Aorta (tissue), 5 donors: ENCODE results near the gene NFIX. TPM values are rescaled to one million over a fixed set of nuclear protein-coding genes. Genes with fewer than 3 reads are reported as not detected.

Experiments used
- ATAC-seq: fragments of 200-7000 bp; cut with Tn5 transposase; one replicate; pipeline ENCODE4 v1.9.1; 2022; ENCODE audit warnings: moderate library complexity; ENCODE audit not compliant: low FRiP score
- DNase-seq, 2 donors: peaks; one replicate each; pipeline ENCODE4 v3.0.0-alpha.2; 2020
- H3K27ac ChIP-seq, 2 donors: one replicate each; pipeline ENCODE4 v1.5.1; 2013; ENCODE audit warnings: low read length in 2 of 2, mild to moderate bottlenecking in 2 of 2, moderate library complexity in 2 of 2, control low read depth in 1 of 2, inconsistent platforms in 1 of 2, low read depth in 1 of 2
- H3K27me3 ChIP-seq, 2 donors: one replicate each; pipeline ENCODE4 v1.6.1; 2013; ENCODE audit warnings: control low read depth in 1 of 2, low read length in 1 of 2, mild to moderate bottlenecking in 1 of 2, moderate library complexity in 1 of 2; ENCODE audit not compliant: insufficient read depth in 2 of 2, control insufficient read depth in 1 of 2
- H3K36me3 ChIP-seq, 2 donors: one replicate each; pipeline ENCODE4 v1.6.1; 2013; ENCODE audit warnings: control low read depth in 1 of 2, low read length in 1 of 2, mild to moderate bottlenecking in 1 of 2; ENCODE audit not compliant: insufficient read depth in 2 of 2, control insufficient read depth in 1 of 2
- H3K4me1 ChIP-seq, 2 donors: one replicate each; pipeline ENCODE4 v1.6.1; 2013; ENCODE audit warnings: low read length in 2 of 2, control low read depth in 1 of 2, mild to moderate bottlenecking in 1 of 2, moderate library complexity in 1 of 2; ENCODE audit not compliant: insufficient read depth in 2 of 2, control insufficient read depth in 1 of 2
- H3K4me3 ChIP-seq, 2 donors: one replicate each; pipeline ENCODE4 v1.5.1; 2013; ENCODE audit warnings: low read length in 2 of 2, control low read depth in 1 of 2, mild to moderate bottlenecking in 1 of 2
- H3K9me3 ChIP-seq: one replicate; pipeline ENCODE4 v1.6.1; 2013; ENCODE audit warnings: mild to moderate bottlenecking, low read length; ENCODE audit not compliant: control insufficient read depth
- WGBS, 2 donors: extraction: QIAGEN DNeasy Blood & Tissue Kit; methylation state at CpG; one replicate each; pipeline ENCODE4 v1.1.7; 2013; 5-methylcytosine and 5-hydroxymethylcytosine counted together
- intact Hi-C, 2 donors: fragments of 100-400 bp; cut with DNase I; formaldehyde crosslinking; loops; one replicate each; pipeline versions ENCODE4 v1.14.2 to v1.15.0; 2022
- polyA plus RNA-seq, 2 donors: library from polyadenylated mRNA; stranded (reverse); fragments of 200-250 nt; gene quantifications; one replicate each; pipeline ENCODE4 v1.2.3, GENCODE V29; 2013
- total RNA-seq, 2 donors: library from RNA; stranded (reverse); fragmentation: NEBNext Ultra II Directional; extraction: Animal tissue kit (Norgen Biotek cat#: 25700); gene quantifications; one replicate each; pipeline ENCODE4 v1.2.1, GENCODE V29; 2021
- donor health status: healthy with polysubstance abuse.
- donor health status: Bipolar disorder and iron deficiency.
- donor health status: DM: no; HTN: no; CAD: no.
- donor health status: DM: no; HTN: no; CAD: no.
- donor health status: DM: yes; HTN: yes; CAD: no.

NFIX gene
- total and polyA plus RNA-seq, 4 donors: 45.5 to 327 (median 117) TPM

- no peaks in the 10 kb centered on the region for H3K36me3 ChIP-seq
- intact Hi-C loops: loop anchor here in 1 of 2 donors (2.0 kb wide), 1 partner anchor 17 kb away; no protein-coding TSS in a partner anchor
- peak overlapping the region; percentile 87 to 90 for H3K27ac ChIP-seq
- H3K4me1 ChIP-seq: no peaks in the 10 kb centered on the region
- no peak for DNase-seq
- ATAC-seq: no peak
- H3K27me3 ChIP-seq: no peaks in the 10 kb centered on the region
- no peaks in the 10 kb centered on the region for H3K9me3 ChIP-seq
- H3K4me3 ChIP-seq: peak overlapping the region; percentile 40 to 56
- 12 to 17% methylated on average over 20 of the region's 20 CpGs for WGBS, 2 donors
Measured at GRCh38 chr19:13013649-13014048, 18.4 kb downstream of the NFIX start.

DNA sequence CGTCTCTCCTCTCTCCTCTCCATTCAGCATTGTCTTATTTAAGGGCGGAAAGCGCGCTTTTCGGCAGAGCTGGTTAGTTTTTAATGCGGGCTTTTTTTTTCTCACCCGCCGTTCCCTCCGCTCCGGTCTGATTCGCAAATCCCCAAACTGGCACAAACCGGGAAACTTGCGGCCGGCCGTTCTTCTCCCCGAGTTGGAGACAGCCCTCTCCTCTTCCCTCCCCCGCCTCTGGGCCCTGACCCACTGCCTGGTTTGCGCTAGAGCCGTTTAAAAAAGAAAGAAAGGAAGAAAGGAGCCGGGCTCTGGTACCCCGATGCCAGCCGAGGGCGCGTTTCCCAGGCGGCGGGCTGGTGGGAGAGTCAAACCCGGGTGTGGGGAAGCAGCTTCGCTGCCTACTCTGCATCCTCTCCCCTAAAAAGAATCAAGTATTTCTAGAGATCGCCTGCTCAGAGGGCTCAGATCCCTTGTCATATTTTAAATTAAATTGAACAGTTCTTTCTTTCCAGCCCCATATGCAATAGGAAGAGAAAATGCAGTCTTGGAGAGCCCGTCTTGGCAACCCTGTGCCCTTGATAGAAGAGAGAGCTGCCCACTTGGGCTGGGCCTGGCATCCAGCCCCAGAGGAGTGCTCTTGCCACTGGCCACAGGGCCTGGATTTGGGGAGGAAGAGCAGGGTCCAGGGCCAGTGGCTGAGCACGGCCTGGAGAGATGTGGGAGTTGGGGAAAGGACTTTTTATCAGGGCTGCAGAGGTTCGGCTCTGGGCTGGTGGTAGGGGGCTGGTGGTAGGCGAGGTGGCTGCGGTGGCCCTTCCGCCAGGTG is 19.0 kb downstream of the NFIX start:
- intact Hi-C loops: loop anchor here in 1 of 2 donors (2.0 kb wide), 1 partner anchor 18 kb away; no protein-coding TSS in a partner anchor
- H3K9me3 ChIP-seq: no peaks in the 10 kb centered on the region
- no peaks in the 10 kb centered on the region for H3K27me3 ChIP-seq
- H3K36me3 ChIP-seq: no peaks in the 10 kb centered on the region
- WGBS, 2 donors: 8 to 9% methylated on average over 35 of the region's 35 CpGs
- peak overlapping the region; percentile 87 to 90 for H3K27ac ChIP-seq
- DNase-seq (no peak), ATAC-seq (no peak)
- no peaks in the 10 kb centered on the region for H3K4me1 ChIP-seq
- peak overlapping the region; percentile 40 to 56 for H3K4me3 ChIP-seq

GRCh38 chr19:13014921-13015280 is 19.6 kb downstream of the NFIX start:
- Histone ChIP-seq H3K9me3 (no peaks in the 10 kb centered on the region), H3K36me3 (no peaks in the 10 kb centered on the region), H3K4me3 (no peak overlapping the region), H3K4me1 (peaks cover 0 to 1% of the 10 kb centered on the region in 2 donors), H3K27me3 (no peaks in the 10 kb centered on the region), H3K27ac (peak overlapping the region; percentile 90 to 91)
- 32 to 43% methylated on average over 4 of the region's 4 CpGs for WGBS, 2 donors
- intact Hi-C loops: loop anchor here in 1 of 2 donors (2.0 kb wide), 1 partner anchor 18 kb away; no protein-coding TSS in a partner anchor
- no peak for ATAC-seq
- DNase-seq: no peak

GRCh38 chr19:13015361-13016223 is 20.3 kb downstream of the NFIX start:
- Histone ChIP-seq H3K27me3 (no peaks in the 10 kb centered on the region), H3K9me3 (no peaks in the 10 kb centered on the region), H3K36me3 (no peaks in the 10 kb centered on the region), H3K4me1 (peaks cover 2 to 5% of the 10 kb centered on the region in 2 donors), H3K27ac (peak overlapping the region; percentile 85 to 91), H3K4me3 (no peak overlapping the region)
- ATAC-seq: no peak
- WGBS, 2 donors: 35 to 40% methylated on average over 12 of the region's 12 CpGs
- DNase-seq: no peak
- intact Hi-C loops: loop anchor here in 1 of 2 donors (2.0 kb wide), 1 partner anchor 19 kb away; no protein-coding TSS in a partner anchor

GRCh38 chr19:13016245-13016627 is 21.0 kb downstream of the NFIX start:
- H3K4me1 ChIP-seq: peaks cover 5 to 6% of the 10 kb centered on the region in 2 donors
- DNase-seq: no peak
- no peaks in the 10 kb centered on the region for H3K36me3 ChIP-seq
- peak overlapping the region; percentile 59 to 90 for H3K27ac ChIP-seq
- no peak overlapping the region for H3K4me3 ChIP-seq
- H3K9me3 ChIP-seq: no peaks in the 10 kb centered on the region
- no peaks in the 10 kb centered on the region for H3K27me3 ChIP-seq
- 6 to 10% methylated on average over 7 of the region's 7 CpGs for WGBS, 2 donors
- no peak for ATAC-seq
- intact Hi-C loops: no loop called here

DNA sequence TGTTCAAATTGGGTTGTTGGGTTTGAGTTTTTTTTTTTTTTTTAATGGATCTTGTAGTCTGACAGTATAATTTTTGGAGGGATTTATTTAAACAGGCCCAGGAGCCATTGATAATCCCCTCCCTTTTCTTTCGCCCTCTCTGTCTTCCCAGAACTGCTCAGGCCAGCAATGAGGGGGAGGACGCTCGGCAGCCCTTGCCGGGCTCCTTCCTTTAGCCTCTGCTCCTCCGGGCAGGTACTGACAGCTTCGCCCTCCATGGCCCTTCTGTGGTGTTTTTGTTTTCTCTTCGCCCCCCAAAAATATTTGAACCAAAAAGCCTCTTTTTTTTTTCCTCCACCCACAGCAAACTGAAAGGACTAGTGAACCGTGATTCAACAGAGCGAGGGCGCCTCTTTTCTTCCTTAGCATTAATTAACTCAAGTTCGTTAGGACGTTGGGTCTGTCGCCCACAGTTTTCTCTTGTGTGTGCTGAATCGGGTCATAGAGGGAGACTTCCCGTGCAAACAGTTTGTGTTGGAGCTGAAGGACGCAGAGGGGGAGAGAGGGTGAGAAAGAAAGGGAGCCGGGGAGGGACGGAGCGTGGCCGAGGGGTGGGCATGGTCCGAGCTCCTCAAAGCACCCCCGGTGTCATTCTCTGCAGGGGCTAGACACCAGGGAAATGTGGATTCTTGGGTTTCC is 21.5 kb downstream of the NFIX start:
- ATAC-seq (no peak), DNase-seq (no peak)
- H3K4me1 ChIP-seq: peaks cover 6% of the 10 kb centered on the region in 2 donors
- no peaks in the 10 kb centered on the region for H3K9me3 ChIP-seq
- intact Hi-C loops: no loop called here
- 8% methylated on average over 22 of the region's 22 CpGs for WGBS, 2 donors
- peak overlapping the region; percentile 22 to 33 for H3K4me3 ChIP-seq
- H3K27me3 ChIP-seq: no peaks in the 10 kb centered on the region
- no peaks in the 10 kb centered on the region for H3K36me3 ChIP-seq
- H3K27ac ChIP-seq: peak overlapping the region; percentile 90 to 97

DNA sequence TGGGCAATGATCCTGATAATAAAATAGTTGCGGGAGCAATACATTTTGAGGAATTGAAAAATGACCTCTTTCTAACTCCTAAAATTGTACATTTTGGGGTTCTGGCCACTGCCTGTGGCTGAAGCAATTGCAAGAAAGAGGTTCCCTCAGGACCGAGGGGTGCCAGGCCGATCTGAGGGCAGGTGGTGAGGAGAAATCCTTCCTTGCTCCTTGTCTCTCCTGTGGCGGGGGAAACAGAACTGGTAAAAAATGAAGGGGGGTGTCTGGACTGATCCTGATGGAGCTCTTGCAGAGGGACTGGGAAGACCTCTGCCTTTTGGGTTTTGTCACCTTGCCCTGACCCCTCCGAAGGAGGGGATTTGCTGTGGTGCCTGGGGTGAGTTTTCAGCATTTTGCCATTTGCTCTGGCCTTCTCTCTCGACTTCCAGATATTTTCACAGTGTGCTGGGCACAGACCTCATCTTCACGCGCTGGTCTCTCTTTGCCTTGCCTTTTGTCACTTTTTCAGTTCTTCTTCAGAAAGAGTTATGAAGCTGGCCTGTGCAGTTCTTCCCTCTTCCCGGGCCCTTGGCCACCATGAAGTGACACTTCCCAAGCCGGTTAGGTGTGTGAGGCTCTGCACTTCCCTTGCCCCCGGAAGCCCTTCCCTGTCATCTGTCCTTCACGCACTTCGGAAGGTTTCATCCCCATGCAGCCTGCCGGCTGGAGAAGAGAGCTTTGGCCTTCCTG is 22.2 kb downstream of the NFIX start:
- intact Hi-C loops: no loop called here
- H3K36me3 ChIP-seq: no peaks in the 10 kb centered on the region
- peaks cover 6% of the 10 kb centered on the region in 2 donors for H3K4me1 ChIP-seq
- 6 to 11% methylated on average over 14 of the region's 14 CpGs for WGBS, 2 donors
- ATAC-seq (no peak), DNase-seq (no peak)
- H3K27me3 ChIP-seq: no peaks in the 10 kb centered on the region
- H3K9me3 ChIP-seq: no peaks in the 10 kb centered on the region
- H3K4me3 ChIP-seq: peak overlapping the region in 1 of 2 donors; percentile 33
- peak overlapping the region; percentile 90 to 97 for H3K27ac ChIP-seq
